ENCODE results near the gene WASHC4.

DNA sequence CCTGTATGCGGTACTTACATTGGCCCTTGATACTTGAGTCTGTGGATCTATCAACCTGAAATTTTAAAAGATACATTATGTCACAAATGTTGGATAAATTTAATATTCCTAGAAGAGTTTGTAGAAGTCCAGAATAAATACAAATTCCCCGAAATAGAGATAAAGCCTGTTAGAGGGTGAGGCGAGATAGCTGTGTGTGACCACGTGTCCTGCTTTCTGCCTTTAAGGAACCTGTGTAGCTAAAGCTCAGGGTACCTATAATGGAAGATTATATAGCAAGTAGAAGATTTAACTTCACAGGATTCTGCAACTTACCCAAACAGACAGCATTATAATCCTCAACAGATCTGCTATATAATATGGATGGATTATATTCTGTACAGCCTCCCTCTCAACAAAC is 69.7 kb downstream of the WASHC4 start:
- no peak for TF ChIP-seq HNF4A (conservative IDR thresholded peaks at IDR 0.05)
- TF ChIP-seq, protein P1, sequence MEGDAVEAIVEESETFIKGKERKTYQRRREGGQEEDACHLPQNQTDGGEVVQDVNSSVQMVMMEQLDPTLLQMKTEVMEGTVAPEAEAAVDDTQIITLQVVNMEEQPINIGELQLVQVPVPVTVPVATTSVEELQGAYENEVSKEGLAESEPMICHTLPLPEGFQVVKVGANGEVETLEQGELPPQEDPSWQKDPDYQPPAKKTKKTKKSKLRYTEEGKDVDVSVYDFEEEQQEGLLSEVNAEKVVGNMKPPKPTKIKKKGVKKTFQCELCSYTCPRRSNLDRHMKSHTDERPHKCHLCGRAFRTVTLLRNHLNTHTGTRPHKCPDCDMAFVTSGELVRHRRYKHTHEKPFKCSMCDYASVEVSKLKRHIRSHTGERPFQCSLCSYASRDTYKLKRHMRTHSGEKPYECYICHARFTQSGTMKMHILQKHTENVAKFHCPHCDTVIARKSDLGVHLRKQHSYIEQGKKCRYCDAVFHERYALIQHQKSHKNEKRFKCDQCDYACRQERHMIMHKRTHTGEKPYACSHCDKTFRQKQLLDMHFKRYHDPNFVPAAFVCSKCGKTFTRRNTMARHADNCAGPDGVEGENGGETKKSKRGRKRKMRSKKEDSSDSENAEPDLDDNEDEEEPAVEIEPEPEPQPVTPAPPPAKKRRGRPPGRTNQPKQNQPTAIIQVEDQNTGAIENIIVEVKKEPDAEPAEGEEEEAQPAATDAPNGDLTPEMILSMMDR (IDR thresholded peaks at IDR 0.05; ENCODE audit: low read depth, low read length, missing input control): no peak
